GM19438 (cell line): ENCODE data around the gene CARMIL1.
"Not testable (repeated sequence)": the region's sequence is repeated elsewhere in the genome, so short reads cannot be mapped to it uniquely, and the experiment has no call there.

ENCODE experiments used
- ATAC-seq: cut with Tn5 transposase; IDR thresholded peaks from one replicate; pipeline ENCODE4 v1.9.1; 2021; ENCODE audit warnings: low read depth; ENCODE audit not compliant: unreplicated experiment

CARMIL1 gene

GRCh38 chr6:25360621-25361020, 81.4 kb downstream of the CARMIL1 start:
- no peak for ATAC-seq

DNA sequence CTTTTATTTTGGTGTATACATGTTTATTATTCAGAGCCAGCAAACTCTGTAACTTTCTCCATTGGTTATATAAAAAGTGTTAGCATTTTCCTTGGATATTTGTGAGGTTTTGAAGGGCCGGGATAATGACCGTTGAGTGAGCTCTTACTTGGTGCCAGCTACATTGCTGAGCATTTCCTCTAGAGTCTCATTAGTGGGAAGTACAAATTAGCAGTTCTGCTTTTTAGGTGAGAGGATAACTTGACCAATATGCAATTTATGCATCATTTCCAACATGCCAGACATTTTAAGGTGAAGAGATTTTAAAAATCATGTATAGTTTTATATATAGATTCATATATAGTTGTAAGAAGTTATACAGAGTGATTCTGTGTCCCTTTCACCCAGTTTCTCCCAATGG, 84.3 kb downstream of the CARMIL1 start:
- no peak for ATAC-seq

DNA sequence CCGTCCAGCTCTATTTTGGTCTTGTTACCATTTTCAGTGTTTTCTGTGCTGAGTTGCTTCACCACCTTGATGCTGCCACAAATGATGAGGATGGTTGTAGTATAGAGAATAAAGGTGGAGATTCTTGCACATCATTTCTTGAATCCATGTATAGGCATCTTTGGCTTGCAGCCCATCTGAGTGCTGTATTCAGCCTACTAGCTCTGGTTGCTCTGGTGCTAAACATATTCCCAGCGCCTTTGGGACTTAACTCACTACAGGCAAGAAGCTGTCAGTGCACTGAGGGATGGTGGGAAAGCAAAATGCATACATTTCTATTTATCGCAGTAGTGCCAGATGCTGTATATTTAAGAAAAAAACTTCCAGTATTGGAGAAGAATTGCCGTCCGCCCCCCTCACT, 86.0 kb downstream of the CARMIL1 start:
- ATAC-seq = no peak

DNA sequence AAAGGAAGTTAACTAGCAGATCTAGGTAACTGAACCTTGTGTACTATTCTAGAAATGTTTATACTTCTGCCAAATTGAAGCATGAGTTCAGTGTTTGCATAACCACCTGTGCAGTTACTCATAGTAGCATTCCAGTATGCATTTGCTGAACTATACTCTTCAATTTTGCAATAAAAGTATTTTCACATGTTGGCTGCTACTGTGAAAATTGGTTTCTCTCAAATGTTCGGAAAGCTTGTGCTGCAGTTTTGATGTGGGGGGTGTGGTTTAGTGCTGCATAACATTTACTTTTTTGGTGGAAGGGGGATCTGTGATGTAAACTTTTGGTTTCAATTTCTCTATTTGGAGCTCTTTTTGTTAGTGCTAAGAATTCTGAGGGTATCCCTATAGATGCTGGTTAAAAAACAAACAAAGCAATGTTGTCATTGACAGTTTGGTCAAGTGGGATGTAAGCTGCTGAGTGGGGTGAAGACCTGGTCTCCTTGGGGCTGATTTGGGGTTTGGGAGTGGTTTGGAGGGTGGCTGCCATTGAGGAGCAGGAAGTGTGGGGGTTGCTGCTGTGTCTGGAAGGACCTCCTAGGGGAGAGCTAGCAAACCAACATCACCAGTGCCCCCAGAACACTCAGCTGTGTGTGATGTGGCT, 87.8 kb downstream of the CARMIL1 start:
- no peak for ATAC-seq

DNA sequence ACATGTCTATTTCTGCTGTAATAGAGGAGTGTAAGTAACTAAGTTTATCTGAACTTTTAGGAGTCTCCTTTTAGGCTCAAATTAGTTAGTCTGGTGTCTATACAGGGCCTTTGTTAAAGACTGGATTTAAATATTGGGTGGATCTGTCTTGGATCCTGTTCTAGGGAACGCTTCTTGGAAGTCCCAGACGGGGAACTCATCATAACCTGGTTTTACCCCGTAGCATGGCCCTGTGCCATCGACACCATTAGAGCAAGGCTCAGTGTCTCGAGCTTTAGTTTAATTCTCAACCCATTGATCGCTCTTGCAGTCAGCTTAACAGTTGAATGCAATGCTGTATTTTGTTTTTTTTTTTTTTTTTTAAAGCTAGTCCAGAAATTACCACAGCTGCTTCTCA, 89.9 kb downstream of the CARMIL1 start:
- no peak for ATAC-seq

- ATAC-seq = no peak
Measured at GRCh38 chr6:25369433-25370177, 90.4 kb downstream of the CARMIL1 start.

DNA sequence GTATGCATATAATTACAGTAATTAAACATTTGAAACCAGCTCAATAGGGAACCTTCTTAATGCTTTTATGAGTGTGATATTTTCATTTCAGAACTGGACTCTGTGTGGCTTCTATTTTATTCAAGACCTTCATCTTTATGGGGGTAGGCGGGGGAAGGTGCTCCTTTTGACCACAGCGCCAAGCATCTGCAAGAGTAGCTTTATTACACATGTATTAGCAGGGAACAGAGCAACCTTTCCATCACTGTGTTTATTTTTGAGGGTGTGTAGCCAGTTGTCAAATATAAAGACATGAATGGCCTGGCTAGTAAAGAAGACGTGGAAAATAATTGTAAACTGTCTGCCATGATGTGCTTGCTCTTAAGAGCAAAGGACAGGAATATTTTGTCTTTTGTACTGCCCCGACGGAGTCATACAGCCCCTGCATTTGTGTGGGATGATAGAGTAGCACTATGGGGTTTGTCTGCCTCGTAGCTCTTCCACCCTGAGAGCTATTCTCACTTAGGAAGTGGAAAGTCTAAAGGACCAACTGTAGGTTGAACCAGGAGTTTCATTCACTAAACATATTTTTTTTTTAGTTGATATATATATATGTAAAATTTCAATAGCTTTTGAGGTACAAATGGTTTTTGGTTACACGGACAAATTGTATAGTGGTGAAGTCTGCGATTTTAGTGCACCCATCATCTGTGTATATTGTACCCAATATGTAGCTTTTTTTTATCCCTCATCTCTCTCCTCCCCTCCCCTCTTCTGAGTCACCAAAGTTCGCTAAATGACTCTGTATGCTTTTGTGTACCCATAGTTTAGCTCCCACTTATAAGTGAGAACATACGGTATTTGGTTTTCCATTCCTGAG, 91.2 kb downstream of the CARMIL1 start:
- ATAC-seq = no peak

- no peak for ATAC-seq
Measured at GRCh38 chr6:25371037-25371347, 91.8 kb downstream of the CARMIL1 start.

DNA sequence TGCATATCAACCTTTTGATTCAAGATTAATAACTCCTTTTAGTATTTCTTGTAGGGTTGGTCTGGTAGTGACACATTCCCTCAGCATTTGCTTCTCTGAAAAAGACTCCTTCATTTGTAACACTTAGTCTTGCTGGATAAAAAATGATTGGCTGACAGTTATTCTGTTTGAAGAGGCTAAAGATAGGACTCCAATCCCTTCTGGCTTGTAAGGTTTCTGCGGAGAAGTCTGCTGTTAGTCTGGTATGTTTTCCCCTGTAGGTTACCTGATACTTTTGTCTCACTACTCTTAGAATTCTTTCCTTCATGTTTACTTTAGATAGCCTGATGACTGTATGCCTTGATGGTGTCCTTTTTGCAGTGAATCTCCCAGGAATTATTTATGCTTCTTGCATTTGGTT, 96.0 kb downstream of the CARMIL1 start:
- no peak for ATAC-seq

GRCh38 chr6:25377664-25378063, 98.5 kb downstream of the CARMIL1 start:
- ATAC-seq = no peak

DNA sequence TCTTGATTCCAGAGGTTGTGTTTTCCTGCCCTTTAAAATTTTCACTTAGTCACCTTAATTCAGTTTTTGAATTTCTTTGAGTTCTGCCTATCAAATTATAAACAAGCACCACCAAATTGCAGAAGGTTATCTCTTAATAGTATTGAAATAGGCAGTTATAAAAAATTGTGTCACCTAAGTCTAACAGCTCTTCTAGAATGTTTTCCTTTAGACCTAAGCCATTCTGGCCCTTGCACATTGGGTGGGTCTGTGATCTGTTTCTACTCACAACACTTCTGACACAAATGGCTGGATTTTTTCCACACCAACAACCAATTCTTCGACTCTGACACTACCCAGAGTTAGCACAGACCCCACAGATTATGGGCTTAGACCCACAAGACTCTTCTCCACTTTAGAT, 101.9 kb downstream of the CARMIL1 start:
- no peak for ATAC-seq

GRCh38 chr6:25382476-25382875, 103.3 kb downstream of the CARMIL1 start:
- ATAC-seq = not testable (repeated sequence)

- ATAC-seq = no peak
Measured at GRCh38 chr6:25384234-25384633, 105.1 kb downstream of the CARMIL1 start.

- ATAC-seq = no peak
Measured at GRCh38 chr6:25384967-25385366, 105.8 kb downstream of the CARMIL1 start.

GRCh38 chr6:25387483-25387882, 108.3 kb downstream of the CARMIL1 start:
- ATAC-seq = peak; percentile 59

- no peak for ATAC-seq
Measured at GRCh38 chr6:25387911-25388310, 108.7 kb downstream of the CARMIL1 start.

GRCh38 chr6:25388776-25389175, 109.6 kb downstream of the CARMIL1 start:
- no peak for ATAC-seq

DNA sequence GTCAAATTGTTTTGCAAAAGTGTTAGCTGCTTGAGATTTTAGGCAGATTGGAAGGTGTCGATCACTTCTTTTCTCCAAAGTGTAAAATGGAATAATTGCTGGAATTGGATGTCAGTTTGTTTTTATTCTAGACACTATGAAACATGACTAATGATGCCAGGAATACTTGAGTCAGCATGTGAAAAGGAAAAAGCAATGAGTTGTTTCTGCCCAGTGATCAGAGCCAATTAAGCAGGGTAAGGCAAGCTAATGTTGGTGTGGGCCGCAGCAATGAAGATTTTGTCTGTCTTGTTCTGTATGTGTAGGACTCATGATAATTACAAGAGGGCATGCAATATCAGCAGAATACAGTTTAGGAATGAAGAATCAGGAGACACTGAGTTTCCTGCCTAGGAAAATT, 110.3 kb downstream of the CARMIL1 start:
- no peak for ATAC-seq

DNA sequence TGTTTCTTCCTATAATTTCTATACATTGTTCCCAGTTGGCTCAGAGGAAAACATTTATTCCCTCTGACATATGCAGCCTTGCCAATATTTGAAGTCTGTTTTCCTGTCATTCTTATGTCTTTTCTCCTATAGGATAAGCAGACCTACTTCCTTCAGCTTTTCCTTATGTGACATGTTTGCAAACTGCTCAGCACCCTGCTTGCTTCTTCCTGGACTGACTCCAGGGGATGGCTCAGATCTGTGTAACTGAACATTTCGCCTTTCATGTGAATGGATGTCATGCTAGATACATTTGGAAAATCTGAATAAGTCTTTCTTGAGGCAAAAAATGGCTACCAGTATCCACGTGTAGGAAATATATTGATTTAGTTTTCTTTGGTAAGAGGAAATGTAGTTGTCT, 113.2 kb downstream of the CARMIL1 start:
- no peak for ATAC-seq

DNA sequence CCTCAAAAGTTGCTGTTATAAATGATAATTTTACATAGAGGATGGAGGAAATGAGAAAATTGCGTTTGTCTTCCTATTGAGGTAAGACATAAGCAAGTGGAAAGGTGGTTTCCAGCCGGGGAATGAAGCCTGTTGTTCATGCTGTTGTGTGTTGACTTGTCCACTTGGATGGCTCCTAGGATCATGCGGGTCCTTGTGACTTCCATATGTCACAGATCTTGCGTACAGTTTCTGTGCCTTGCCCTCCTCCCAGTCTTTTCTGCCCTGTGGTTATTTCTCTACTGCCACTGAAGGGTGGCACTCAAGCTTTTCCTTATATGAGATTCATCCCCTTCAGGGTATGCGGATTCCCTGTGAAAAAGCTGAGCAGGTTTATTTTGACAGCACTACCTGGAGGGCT, 116.6 kb downstream of the CARMIL1 start:
- ATAC-seq = no peak

- ATAC-seq = no peak
Measured at GRCh38 chr6:25397406-25397805, 118.2 kb downstream of the CARMIL1 start.

- ATAC-seq = no peak
Measured at GRCh38 chr6:25399885-25400284, 120.7 kb downstream of the CARMIL1 start.
